Measurements from ENCODE around the gene KIFC1. TPM values are rescaled to one million over a fixed set of nuclear protein-coding genes. Genes with fewer than 3 reads are reported as not detected.

The KIFC1 gene
- total RNA-seq, 1 donor from 2014 or later: 7.4 TPM

- Mint-ChIP-seq H3K27ac (ENCODE audit: unreplicated experiment) (no peak overlapping the region), H3K27me3 (ENCODE audit: low read depth) (no peaks in the 10 kb centered on the region), H3K4me1 (ENCODE audit: low read depth) (peaks cover 25% of the 10 kb centered on the region), H3K36me3 (ENCODE audit: low read depth) (peaks cover 15% of the 10 kb centered on the region), H3K9me3 (ENCODE audit: low read depth) (no peaks in the 10 kb centered on the region), H3K4me3 (ENCODE audit: unreplicated experiment) (no peak overlapping the region)
- no peak for DNase-seq (ENCODE audit: low spot score)
- TF ChIP-seq, protein P1, sequence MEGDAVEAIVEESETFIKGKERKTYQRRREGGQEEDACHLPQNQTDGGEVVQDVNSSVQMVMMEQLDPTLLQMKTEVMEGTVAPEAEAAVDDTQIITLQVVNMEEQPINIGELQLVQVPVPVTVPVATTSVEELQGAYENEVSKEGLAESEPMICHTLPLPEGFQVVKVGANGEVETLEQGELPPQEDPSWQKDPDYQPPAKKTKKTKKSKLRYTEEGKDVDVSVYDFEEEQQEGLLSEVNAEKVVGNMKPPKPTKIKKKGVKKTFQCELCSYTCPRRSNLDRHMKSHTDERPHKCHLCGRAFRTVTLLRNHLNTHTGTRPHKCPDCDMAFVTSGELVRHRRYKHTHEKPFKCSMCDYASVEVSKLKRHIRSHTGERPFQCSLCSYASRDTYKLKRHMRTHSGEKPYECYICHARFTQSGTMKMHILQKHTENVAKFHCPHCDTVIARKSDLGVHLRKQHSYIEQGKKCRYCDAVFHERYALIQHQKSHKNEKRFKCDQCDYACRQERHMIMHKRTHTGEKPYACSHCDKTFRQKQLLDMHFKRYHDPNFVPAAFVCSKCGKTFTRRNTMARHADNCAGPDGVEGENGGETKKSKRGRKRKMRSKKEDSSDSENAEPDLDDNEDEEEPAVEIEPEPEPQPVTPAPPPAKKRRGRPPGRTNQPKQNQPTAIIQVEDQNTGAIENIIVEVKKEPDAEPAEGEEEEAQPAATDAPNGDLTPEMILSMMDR (IDR thresholded peaks at IDR 0.05): no peak
Observed at GRCh38 chr6:33452496-33452895, 60.9 kb downstream of the KIFC1 start.

DNA sequence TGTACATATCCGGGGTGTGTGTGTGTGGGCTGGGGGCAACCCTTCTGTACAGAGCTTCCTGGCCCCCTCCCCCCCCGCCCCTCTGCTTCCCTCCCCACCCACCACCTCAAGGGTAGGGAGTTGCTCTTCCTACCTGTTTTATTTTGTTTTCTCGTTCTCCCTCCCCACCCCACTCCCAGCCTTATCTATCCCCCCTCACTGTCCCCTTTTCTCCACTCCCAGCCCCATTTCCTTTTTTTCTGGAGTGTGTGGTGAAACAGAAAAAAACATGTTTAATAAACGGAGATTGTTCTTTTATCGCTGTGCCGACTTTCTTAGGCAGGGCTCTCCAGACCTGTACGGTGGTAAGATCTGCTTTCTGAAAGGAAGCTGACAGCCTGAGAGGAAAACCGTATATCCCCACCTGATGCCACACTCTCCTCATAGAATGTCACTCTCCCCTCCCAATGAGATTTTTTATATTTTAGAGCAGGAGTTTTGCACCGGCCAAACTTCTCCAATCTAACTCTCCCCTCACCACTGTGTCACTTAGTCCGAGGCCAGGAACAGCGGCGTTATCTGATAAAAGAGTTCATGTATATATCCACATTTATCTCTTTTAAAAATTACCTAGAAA is 61.9 kb downstream of the KIFC1 start:
- DNase-seq (ENCODE audit: low spot score): no peak
- H3K36me3 Mint-ChIP-seq (ENCODE audit: low read depth): peaks cover 8% of the 10 kb centered on the region
- no peaks in the 10 kb centered on the region for H3K27me3 Mint-ChIP-seq (ENCODE audit: low read depth)

GRCh38 chr6:33454009-33454946 is 62.7 kb downstream of the KIFC1 start, which contains the start of gene ZBTB9:
Gene ZBTB9 (plus strand): TSS chr6:33454576. CDS start chr6:33455101, 525 bp downstream.
- H3K9me3 Mint-ChIP-seq (ENCODE audit: low read depth): no peaks in the 10 kb centered on the region
- H3K36me3 Mint-ChIP-seq (ENCODE audit: low read depth): peaks cover 3% of the 10 kb centered on the region
- H3K4me1 Mint-ChIP-seq (ENCODE audit: low read depth): peaks cover 25% of the 10 kb centered on the region
- peak within 1 kb of the TSS; percentile 85 for H3K27ac Mint-ChIP-seq (ENCODE audit: unreplicated experiment)
- peak within 1 kb of the TSS; percentile 95 for H3K4me3 Mint-ChIP-seq (ENCODE audit: unreplicated experiment)
- no peaks in the 10 kb centered on the region for H3K27me3 Mint-ChIP-seq (ENCODE audit: low read depth)
- TF ChIP-seq, protein P1 (IDR thresholded peaks at IDR 0.05): peak; percentile 7
- DNase-seq (ENCODE audit: low spot score): peak; percentile 98

More for the DNA sequence above, 61.9 kb downstream of the KIFC1 start:
- Mint-ChIP-seq H3K4me1 (ENCODE audit: low read depth) (peaks cover 25% of the 10 kb centered on the region), H3K27ac (ENCODE audit: unreplicated experiment) (peak overlapping the region; percentile 85), H3K4me3 (ENCODE audit: unreplicated experiment) (peak overlapping the region; percentile 95), H3K9me3 (ENCODE audit: low read depth) (no peaks in the 10 kb centered on the region)
- TF ChIP-seq, protein P1 (IDR thresholded peaks at IDR 0.05): no peak

DNA sequence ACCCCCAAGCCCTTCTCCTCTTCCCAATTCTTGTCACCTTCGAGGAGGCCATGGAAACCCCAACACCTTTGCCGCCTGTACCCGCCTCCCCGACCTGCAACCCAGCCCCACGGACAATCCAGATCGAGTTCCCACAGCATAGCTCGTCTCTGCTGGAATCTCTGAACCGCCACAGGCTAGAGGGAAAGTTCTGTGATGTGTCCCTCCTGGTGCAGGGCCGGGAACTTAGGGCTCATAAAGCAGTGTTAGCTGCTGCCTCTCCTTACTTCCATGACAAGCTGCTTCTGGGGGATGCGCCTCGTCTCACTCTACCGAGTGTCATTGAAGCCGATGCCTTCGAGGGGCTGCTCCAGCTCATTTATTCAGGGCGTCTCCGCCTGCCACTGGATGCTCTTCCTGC is 63.4 kb downstream of the KIFC1 start:
- peaks cover 25% of the 10 kb centered on the region for H3K4me1 Mint-ChIP-seq (ENCODE audit: low read depth)
- H3K36me3 Mint-ChIP-seq (ENCODE audit: low read depth): peaks cover 3% of the 10 kb centered on the region
- peak overlapping the region; percentile 95 for H3K4me3 Mint-ChIP-seq (ENCODE audit: unreplicated experiment)
- TF ChIP-seq, protein P1 (IDR thresholded peaks at IDR 0.05): no peak
- no peak for DNase-seq (ENCODE audit: low spot score)
- no peak overlapping the region for H3K27ac Mint-ChIP-seq (ENCODE audit: unreplicated experiment)
- peaks cover 2% of the 10 kb centered on the region for H3K9me3 Mint-ChIP-seq (ENCODE audit: low read depth)
- H3K27me3 Mint-ChIP-seq (ENCODE audit: low read depth): no peaks in the 10 kb centered on the region

DNA sequence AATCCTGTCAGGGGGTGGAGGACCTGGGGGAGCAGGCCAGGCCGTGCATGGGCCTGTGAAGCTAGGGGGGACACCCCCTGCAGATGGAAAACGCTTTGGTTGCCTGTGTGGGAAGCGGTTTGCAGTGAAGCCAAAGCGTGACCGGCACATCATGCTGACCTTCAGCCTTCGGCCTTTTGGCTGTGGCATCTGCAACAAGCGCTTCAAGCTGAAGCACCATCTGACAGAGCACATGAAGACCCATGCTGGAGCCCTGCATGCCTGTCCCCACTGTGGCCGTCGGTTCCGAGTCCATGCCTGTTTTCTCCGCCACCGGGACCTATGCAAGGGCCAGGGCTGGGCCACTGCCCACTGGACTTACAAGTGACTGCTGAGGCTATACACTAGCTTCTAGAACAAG is 64.5 kb downstream of the KIFC1 start:
- H3K4me1 Mint-ChIP-seq (ENCODE audit: low read depth): peaks cover 25% of the 10 kb centered on the region
- H3K9me3 Mint-ChIP-seq (ENCODE audit: low read depth): peaks cover 2% of the 10 kb centered on the region
- no peaks in the 10 kb centered on the region for H3K27me3 Mint-ChIP-seq (ENCODE audit: low read depth)
- TF ChIP-seq, protein P1 (IDR thresholded peaks at IDR 0.05): no peak
- H3K36me3 Mint-ChIP-seq (ENCODE audit: low read depth): peaks cover 3% of the 10 kb centered on the region
- H3K4me3 Mint-ChIP-seq (ENCODE audit: unreplicated experiment): no peak overlapping the region
- no peak for DNase-seq (ENCODE audit: low spot score)
- H3K27ac Mint-ChIP-seq (ENCODE audit: unreplicated experiment): no peak overlapping the region

Data from chondrocyte (in vitro differentiated cells).